ENCODE results near the gene EFNB1.
"Not testable (repeated sequence)": the region's sequence is repeated elsewhere in the genome, so short reads cannot be mapped to it uniquely, and the experiment has no call there.

Gene EFNB1

GRCh38 chrX:68794461-68794860 lies 34.4 kb upstream of the EFNB1 start:
- intact Hi-C loops (cut with DNase I; ENCODE audit: low total_unique reads) = no loop called here
- DNase-seq = no peak
- Histone ChIP-seq H3K9me3 (peaks cover 0 to 13% (median 6%) of the 10 kb centered on the region in 3 donors), H3K4me3 (no peak overlapping the region), H3K27me3 (no peaks in the 10 kb centered on the region), H3K27ac (no peak overlapping the region), H3K4me1 (no peaks in the 10 kb centered on the region), H3K36me3 (no peaks in the 10 kb centered on the region)
- no peak for TF ChIP-seq CTCF (IDR thresholded peaks at IDR 0.05)

- TF ChIP-seq CTCF (IDR thresholded peaks at IDR 0.05) = no peak
- no peak overlapping the region for H3K27ac ChIP-seq
Measured at GRCh38 chrX:68795741-68796140, 33.1 kb upstream of the EFNB1 start.

GRCh38 chrX:68798400-68798799 lies 30.4 kb upstream of the EFNB1 start:
- DNase-seq; H3K4me1 ChIP-seq; H3K4me3 ChIP-seq; intact Hi-C loops (cut with DNase I; ENCODE audit: low total_unique reads); H3K36me3 ChIP-seq; H3K9me3 ChIP-seq; H3K27ac ChIP-seq; H3K27me3 ChIP-seq: not testable (repeated sequence)

More at GRCh38 chrX:68795741-68796140, 33.1 kb upstream of the EFNB1 start:
- H3K4me1 ChIP-seq = no peaks in the 10 kb centered on the region
- no peak overlapping the region for H3K4me3 ChIP-seq
- H3K27me3 ChIP-seq = no peaks in the 10 kb centered on the region
- H3K9me3 ChIP-seq = peaks cover 0 to 13% (median 6%) of the 10 kb centered on the region in 3 donors
- no peaks in the 10 kb centered on the region for H3K36me3 ChIP-seq
- intact Hi-C loops (cut with DNase I; ENCODE audit: low total_unique reads) = no loop called here
- DNase-seq = no peak

- intact Hi-C loops (cut with DNase I; ENCODE audit: low total_unique reads) = no loop called here
- peaks cover 0 to 10% (median 6%) of the 10 kb centered on the region in 3 donors for H3K9me3 ChIP-seq
- no peak for DNase-seq
- H3K36me3 ChIP-seq = no peaks in the 10 kb centered on the region
- H3K27ac ChIP-seq = no peak overlapping the region
- H3K27me3 ChIP-seq = no peaks in the 10 kb centered on the region
- H3K4me1 ChIP-seq = no peaks in the 10 kb centered on the region
- TF ChIP-seq CTCF (IDR thresholded peaks at IDR 0.05) = no peak
- no peak overlapping the region for H3K4me3 ChIP-seq
Measured at GRCh38 chrX:68801737-68802290, 27.0 kb upstream of the EFNB1 start.

GRCh38 chrX:68807818-68808217 lies 21.0 kb upstream of the EFNB1 start:
- intact Hi-C loops (cut with DNase I; ENCODE audit: low total_unique reads) = no loop called here
- Histone ChIP-seq H3K36me3 (no peaks in the 10 kb centered on the region), H3K27me3 (no peaks in the 10 kb centered on the region), H3K27ac (no peak overlapping the region), H3K4me3 (no peak overlapping the region), H3K9me3 (no peaks in the 10 kb centered on the region), H3K4me1 (no peaks in the 10 kb centered on the region)
- peak in 1 of 2 experiments; percentile 29 for TF ChIP-seq CTCF (IDR thresholded peaks at IDR 0.05)
- DNase-seq = no peak

- no peak overlapping the region for H3K27ac ChIP-seq
- no peaks in the 10 kb centered on the region for H3K4me1 ChIP-seq
- H3K4me3 ChIP-seq = no peak overlapping the region
- H3K27me3 ChIP-seq = no peaks in the 10 kb centered on the region
- TF ChIP-seq CTCF (IDR thresholded peaks at IDR 0.05) = no peak
- intact Hi-C loops (cut with DNase I; ENCODE audit: low total_unique reads) = no loop called here
- no peaks in the 10 kb centered on the region for H3K36me3 ChIP-seq
- H3K9me3 ChIP-seq = peaks cover 0 to 2% (median 0%) of the 10 kb centered on the region in 3 donors
- DNase-seq = no peak
Measured at GRCh38 chrX:68808686-68809357, 20.0 kb upstream of the EFNB1 start.

Data from tibial artery (tissue), 4 donors.